NCI-H1694 treated with DMSO at 0.1 percent for 48 hours (cell line): ENCODE data around the gene PDZRN4.
"Not testable (repeated sequence)": the region's sequence is repeated elsewhere in the genome, so short reads cannot be mapped to it uniquely, and the experiment has no call there.

Experiments
- DNase-seq: peaks from one replicate; lab custom pipeline; 2025; lab: John Stamatoyannopoulos, UW

PDZRN4 gene

DNA sequence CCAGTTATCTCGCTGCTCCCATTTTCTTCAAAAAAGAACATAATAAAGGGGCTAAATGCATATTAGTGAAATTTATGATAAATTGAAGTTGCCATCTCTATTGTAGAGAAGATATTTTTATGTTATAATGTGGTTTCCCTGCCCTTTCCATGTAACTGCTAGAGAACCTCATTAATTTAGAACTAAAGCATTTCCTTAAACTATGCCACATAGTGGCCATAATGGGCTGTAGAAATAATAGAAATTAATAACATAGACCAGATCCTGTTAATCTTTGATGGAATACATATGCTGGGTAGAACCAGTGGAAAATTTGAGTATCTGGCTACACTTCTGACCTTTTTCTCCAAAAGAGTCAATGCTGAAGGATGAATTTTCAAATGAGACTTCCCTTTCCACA lies 376.7 kb downstream of the PDZRN4 start:
- no peak for DNase-seq

DNA sequence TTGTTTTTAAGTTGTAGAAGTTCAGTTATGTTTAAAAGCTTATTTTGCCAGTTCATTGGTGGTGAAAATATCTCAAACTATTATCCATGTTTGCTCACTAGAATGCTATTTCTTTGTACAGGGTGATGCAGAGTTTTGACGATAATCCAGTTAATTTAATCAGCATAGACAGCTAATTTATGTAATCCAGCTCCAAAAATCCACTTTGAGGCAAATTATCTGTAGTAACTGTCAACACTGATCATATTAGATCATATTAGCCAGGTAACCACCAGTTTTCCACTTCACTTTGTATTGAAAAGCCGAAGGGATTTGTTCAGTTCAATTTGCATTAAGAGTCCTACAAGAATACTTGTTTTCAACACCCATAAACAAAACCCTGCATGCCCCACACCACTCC lies 378.6 kb downstream of the PDZRN4 start:
- no peak for DNase-seq

DNA sequence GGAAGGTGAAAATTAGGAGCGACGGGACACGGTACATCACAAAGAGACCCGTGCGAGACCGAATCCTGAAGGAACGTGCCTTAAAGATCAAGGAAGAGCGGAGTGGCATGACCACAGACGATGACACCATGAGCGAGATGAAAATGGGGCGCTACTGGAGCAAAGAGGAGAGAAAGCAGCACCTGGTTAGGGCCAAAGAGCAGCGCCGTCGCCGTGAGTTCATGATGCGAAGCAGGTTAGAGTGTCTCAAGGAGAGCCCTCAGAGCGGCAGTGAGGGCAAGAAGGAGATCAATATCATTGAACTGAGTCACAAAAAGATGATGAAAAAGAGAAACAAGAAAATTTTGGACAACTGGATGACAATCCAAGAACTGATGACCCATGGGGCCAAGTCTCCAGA lies 385.3 kb downstream of the PDZRN4 start:
- DNase-seq = no peak

DNA sequence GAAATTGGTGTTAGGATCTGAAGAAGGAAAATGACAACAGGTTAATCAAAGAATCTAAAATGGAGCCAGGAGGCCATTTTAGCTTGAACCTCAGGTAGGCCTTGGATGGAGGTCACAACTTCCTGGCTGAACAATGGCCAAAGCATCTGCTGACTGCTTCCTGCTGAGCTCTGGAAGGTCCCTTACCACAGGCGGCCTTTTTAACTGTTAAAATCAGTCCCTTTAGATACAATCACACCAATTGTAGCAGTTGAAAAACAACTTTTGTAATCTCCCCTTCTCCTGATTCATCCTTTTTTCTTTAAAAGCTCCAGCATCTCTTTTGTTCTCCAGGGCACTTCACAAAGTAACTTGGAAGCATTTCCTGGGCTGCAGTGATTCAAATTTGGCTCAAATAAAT lies 388.8 kb downstream of the PDZRN4 start:
- no peak for DNase-seq

DNA sequence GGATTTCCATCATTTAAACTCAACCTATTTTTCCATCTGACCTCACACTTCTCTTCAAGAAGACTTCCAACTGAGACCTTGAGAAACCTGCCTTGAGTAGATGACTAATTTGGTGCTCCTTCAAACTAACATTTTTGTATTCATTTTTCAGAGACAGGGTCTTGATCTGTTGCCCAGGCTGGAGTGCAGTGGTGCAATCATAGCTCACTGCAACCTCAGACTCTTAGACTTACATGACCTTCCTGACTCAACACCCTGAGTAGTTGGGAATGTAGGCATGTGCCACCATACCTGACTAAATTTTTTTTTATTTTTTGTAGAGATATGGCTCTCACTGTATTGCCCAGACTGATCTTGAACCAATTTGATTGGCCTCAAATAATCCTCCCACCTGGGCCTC lies 389.9 kb downstream of the PDZRN4 start:
- DNase-seq = no peak

DNA sequence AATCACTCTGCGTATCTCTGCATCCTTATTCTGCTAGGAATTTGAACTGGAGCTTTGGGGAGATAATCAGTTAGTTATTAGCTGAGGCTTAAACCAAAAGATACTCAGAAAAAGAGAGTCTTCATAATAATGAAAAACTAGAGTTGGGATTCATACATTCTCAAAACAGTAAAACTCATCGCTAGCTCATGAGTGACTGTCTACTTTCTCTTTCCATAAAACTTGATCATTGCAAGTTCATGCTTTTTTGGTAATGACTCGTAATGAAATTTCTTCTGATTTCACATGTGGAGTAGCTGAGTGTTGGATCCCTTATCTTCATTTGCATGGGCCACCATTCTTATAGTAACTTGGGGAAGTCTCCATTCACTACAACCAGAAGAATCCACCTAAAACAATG lies 397.7 kb downstream of the PDZRN4 start:
- DNase-seq = no peak

DNA sequence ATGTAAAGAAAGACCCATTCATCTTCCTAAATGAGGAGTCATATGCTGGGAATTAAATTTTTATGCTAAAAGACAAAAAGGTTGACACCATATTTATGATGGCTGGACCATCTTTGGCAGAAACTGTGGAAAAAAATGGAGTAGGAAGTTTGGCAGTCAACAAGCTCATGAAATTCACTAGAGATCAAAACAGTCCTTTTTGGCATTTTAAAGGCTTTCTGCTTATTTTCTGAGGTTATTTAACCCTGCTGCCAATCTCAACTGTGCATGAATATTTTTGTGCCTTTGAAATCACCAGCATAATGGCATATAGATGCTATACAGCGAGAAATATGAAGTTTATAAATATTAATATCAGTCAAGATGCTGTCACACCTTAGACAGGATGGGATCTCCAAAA lies 399.5 kb downstream of the PDZRN4 start:
- no peak for DNase-seq

GRCh38 chr12:41589878-41590277 lies 401.8 kb downstream of the PDZRN4 start:
- DNase-seq = no peak

- no peak for DNase-seq
Measured at GRCh38 chr12:41596190-41596589, 408.1 kb downstream of the PDZRN4 start.

DNA sequence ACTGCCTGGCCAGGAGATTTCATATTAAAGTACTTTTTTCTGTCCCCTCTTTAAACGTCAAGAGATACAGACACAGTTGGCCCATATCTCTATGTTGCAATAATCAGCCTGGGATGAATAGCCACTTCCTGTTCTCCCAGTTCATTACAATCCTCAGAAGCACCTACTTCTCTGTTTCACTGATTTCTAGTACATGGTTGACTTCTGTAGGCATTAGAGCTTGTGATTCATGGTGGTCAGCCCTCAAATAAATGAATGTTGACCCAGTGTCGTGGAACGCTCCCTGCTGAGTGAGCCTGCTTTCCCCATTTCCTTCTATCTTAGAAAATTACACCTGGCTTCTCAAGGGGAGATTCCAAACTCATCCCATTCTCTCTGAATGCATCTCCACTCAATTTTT lies 416.7 kb downstream of the PDZRN4 start:
- no peak for DNase-seq

GRCh38 chr12:41605545-41606305 lies 417.6 kb downstream of the PDZRN4 start:
- DNase-seq = no peak

DNA sequence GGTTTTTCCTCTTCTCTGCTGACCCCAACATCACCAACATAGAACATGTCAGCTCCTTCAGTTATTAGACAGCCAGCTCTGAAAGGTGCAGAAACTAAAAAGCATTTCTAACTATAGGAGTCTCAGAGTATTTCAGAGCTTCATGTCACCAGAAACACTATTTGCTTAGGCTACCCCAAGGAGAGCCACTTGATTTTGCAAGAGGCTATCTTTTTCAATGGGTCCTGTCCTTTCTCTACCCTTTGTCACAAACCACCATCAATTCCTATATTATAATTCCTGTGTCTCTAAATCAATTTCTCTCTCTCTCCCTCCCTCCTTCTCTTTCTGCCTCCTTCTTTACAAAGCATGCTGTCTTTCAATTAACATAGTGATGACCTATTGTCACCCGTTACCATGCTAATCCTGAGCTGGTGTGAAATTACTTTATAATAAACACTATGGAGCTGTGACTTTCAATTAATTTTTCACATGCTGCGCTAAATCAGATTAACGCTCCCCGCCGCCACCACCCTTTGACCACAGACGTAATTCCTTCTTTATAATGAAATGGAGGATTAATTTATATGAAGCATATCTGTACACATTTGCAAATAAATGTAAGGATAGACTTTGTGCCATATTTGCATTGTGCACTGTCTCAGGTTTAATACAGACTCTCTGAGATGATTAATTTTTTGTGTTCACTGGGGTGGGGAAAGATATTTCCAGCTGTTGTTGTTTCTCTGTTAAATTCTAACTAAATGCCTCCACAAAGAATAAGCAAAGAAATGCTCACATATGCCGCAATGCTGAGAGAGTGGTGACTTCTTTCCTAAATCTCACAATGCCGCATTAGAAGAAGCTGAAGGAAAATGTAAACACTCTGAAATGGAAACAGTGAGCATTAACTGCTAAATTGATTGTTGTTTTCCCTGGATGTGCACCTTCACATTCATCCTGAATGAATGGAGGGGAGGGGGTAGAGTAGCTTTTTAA lies 418.6 kb downstream of the PDZRN4 start:
- DNase-seq = no peak

GRCh38 chr12:41612892-41613557 lies 424.9 kb downstream of the PDZRN4 start:
- DNase-seq = no peak

- not testable (repeated sequence) for DNase-seq
Measured at GRCh38 chr12:41615174-41615573, 427.1 kb downstream of the PDZRN4 start.

DNA sequence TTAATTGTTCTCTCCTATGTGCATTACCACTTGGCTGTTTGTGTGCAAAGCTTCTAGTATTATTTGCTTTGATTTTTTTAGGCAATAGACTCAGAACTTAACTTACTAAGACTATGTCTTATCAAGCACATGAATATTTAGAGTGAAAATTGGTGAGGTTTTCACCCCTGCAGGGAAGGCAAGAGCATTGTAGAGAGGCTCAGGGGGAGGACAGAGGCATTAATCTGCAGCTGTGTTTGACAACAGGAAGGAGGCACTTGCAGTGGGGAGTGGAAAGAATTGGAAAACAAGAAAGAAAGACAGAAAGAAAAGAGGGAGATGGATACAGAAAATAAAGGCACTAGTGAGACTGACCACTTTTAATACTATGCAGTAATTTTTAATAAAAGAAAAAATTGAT lies 431.6 kb downstream of the PDZRN4 start:
- DNase-seq = no peak

DNA sequence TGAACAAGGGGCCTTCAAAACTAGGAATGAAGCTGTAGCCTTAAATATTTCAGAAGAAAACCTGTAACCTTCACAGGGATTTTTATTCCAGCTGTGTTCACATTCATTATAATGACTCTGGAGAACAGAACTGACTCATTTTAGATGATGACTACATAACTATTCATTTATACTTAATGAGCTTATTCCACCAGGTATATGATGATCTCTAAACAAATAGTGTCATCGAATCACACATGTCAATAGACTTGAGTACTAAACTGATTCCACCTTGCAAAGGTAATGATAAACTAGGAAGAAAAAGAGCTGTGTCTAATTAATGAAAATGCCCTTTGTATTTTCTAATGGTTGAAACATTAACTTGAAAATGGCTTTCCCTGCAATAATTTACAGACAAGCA lies 433.2 kb downstream of the PDZRN4 start:
- no peak for DNase-seq
